Middle frontal gyrus (tissue), 1 donor: Measurements from ENCODE around the gene KCNK4.

ENCODE experiments used
- DNase-seq: peaks from one replicate; pipeline ENCODE4 v3.0.0-alpha.2; 2015; ENCODE audit warnings: low spot score; ENCODE audit errors: extremely low spot score

The KCNK4 gene

DNA sequence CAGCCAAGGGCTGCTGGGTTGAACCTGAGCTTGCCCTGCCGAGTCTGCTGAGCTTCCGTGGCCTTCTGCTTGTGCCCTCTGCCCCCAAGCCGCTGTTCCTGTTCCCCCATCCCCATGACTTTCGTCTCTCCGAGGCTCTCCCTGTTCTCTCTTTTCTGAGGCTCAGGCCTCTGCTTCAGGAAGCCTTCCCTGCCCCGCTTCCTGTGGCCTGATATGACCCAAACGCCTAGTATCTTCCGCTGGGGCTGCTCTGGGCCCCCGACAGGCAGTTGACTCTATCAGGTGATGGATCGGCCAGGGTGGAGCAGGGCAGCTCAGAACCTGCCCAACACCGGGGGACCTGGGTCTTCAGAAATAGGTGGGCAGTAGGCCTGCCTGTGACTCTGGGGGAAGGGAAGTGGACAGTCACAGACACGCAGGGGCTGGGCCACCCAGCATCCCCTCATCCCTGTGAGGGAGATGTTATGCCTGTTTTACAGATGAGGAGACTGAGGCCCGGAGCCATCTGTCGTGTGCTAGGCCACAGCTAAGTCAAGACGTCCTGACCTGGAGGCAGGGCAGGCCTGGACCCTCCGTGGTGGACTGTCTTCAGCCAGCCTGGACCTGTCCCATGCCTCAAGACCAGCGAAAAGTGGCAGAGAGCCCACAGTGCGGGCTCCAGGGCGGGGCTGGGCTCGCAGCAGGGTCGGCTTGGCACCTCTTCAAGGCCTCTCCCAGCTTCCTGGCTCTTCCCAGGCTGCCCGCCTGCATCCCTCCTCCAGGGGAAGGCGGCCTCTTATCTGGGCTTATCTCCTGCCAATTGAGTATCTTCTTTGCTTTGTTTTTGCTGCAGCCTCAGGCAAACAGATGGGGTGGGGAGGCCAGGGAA, 22.8 kb upstream of the KCNK4 start:
- DNase-seq: no peak

DNA sequence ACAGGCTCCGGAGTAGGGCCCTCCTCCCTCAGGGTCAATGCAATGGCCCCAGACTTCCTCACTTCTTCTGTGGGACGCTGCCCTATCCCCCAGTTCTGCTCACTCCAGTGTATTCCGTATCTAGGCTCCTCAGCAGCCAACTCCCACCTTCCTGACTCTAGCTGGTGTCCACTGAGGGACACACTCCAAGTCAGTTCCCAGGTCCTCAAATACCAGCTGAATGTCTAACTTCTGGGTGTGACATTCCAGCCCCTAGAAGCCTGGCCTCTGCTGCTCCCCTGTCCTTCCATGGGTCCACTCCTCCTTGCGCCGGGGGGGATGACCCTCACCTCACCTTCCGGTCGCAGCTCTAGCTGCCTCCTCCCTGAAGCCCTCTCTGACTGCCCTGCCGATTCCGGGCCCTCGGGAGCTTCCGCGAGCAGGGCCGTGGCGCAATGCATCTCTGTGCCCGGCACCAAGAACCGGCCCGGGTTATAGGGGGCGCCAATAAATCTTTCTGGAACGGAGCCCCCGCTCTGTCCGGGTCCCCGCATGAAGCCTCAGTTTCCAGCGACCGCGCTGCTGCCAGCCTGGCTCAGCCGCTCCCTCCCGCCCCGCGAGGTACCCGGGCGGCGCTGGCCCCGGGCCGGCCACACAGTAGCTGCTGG, 22.1 kb upstream of the KCNK4 start:
- peak; percentile 33 for DNase-seq

- peak; percentile 98 for DNase-seq
Measured at GRCh38 chr11:64269540-64270220, 21.4 kb upstream of the KCNK4 start.

GRCh38 chr11:64275031-64275800, 15.9 kb upstream of the KCNK4 start:
- DNase-seq: no peak

GRCh38 chr11:64275841-64276240, 15.3 kb upstream of the KCNK4 start:
- DNase-seq: no peak

DNA sequence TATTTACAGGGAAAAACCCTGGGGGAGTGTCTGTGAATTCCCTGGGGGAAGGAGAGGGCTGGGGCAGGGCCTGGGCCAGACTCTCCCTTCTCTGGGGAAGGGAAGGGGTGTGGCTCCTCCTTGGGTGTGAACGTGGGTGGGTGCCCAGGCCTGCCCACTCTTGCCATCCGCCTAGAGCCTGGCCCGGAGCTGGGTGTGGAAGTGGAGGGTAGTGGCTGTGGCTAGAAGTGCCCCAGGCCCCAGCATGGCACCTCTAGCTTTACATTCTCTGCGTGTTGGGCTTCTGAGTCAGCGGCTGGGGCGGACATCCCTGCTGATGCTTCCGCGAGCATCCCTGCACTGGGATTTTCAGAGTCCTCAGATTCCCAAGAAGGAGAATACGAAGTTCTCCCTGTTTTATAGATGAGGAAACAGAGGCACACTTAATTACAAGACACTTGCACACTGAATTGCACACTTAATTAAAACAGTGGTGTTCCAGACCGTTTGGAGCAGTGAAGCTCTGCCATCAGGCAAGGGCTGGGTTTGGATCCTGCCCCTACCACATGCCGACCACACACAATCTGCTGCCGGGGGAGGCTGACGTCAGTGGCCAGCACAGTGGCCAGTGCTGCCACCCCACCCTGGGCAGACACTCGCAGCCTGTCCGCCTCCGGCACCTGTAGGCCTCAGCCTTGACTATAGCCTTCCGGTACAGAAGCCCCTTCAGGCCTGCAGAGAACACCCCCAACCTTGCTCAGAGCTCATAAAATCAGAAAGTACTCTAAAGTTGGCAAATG, 14.3 kb upstream of the KCNK4 start:
- no peak for DNase-seq

DNA sequence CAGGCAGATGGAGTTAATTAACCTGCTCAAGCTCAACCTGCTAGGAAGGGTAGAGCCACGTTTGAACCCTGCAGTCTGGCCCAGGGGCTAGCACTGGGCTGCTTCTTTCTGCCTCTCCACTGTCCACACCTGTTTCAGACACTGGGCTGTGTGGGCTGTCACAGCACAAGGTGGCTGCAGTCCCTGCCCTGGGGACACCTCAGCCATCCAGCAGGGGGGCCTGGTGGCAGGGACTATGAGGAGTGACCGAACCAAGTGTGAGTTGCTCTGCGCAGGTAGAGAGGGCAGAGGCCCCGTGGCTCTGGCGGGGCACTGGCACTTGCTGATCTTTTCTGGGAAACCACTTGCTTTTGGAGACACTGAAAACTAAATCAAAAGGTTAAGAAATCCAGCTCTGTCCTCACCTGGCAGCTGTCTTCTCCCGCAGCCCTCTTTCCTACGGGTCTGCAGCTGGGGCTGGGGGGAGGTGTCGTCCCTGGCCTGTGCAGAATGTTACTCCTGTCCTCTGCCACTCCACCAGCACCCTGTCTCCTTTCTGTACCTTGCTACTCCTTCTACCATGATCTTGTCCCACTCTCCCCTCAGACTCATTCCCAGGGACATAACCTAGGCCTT, 12.4 kb upstream of the KCNK4 start:
- no peak for DNase-seq

GRCh38 chr11:64281957-64282770, 8.9 kb upstream of the KCNK4 start:
- no peak for DNase-seq

DNA sequence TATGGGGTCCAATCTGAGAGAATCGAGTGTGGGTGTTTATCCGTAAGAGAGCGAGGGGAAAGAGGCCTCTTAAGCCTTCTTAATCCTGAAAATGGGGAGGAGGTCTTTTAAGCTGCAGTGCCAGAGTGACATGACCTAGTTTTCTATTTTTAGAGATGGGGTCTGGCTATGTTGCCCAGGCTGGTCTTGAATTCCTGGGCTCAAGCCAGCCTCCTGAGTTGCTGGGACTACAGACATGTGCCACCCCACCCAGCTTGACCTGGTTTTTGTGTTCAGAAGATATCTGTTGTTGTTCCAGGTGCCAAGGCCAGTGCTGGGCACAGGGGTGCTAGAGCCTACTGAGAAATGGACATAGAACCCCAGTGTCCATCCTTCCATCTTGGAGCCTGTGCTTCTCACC, 8.0 kb upstream of the KCNK4 start:
- DNase-seq: no peak

- peak; percentile 92 for DNase-seq
Measured at GRCh38 chr11:64284048-64284961, 6.8 kb upstream of the KCNK4 start, which contains the start of gene BAD. Gene BAD (minus strand): TSS chr11:64284665. CDS start chr11:64284368, 297 bp downstream.

- DNase-seq: peak; percentile 78
Measured at GRCh38 chr11:64284962-64285884, 5.9 kb upstream of the KCNK4 start, which contains the start of gene GPR137. Gene GPR137 (plus strand): TSS chr11:64285848. CDS start chr11:64286525, 677 bp downstream.

DNA sequence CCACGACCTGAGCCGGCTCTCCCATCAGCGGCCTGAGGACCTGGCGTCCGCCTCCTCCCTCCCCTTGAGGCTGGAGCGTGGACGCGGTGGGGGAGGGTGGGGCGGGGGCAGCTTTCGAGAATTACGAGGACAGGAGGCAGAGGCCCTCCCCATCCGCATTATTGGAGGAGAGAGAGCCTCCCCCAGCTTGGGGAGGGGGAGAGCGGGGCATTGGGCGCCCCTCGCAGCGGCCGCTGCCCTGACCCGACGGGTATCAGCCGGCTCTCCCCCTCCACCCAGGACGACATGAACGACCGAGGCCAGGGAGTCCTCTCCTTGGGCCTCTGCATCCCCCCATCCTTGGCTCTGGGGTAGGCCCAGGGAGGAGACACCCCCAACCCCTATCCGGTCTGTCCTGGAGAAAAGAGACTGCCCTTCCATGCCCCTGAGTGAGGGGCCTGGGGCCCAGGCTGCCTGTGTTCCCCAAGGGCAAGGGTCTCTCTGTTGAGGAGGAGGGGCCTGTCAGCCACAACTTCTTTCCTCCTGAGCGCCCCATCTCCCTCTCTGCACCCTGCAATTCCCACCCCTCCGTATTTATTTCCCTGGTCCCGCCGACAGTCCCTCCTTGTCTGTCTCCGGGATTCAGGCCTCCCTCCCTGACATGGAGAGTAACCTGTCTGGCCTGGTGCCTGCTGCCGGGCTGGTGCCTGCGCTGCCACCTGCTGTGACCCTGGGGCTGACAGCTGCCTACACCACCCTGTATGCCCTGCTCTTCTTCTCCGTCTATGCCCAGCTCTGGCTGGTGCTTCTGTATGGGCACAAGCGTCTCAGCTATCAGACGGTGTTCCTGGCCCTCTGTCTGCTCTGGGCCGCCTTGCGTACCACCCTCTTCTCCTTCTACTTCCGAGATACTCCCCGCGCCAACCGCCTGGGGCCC, 5.0 kb upstream of the KCNK4 start:
- no peak for DNase-seq

- no peak for DNase-seq
Measured at GRCh38 chr11:64286801-64287159, 4.3 kb upstream of the KCNK4 start.

GRCh38 chr11:64287676-64288352, 3.3 kb upstream of the KCNK4 start:
- DNase-seq: no peak

GRCh38 chr11:64288353-64288750, 2.8 kb upstream of the KCNK4 start:
- no peak for DNase-seq
